ENCODE data around the gene CLCA2.

CLCA2 gene

GRCh38 chr1:86471291-86471690 lies 47.3 kb downstream of the CLCA2 start:
- no peaks in the 10 kb centered on the region for H3K36me3 ChIP-seq (ENCODE audit: control insufficient read depth, insufficient read depth, low read length)
- H3K9me3 ChIP-seq (ENCODE audit: control insufficient read depth, low read length) = no peaks in the 10 kb centered on the region
- no peak overlapping the region for H3K4me3 ChIP-seq (ENCODE audit: insufficient read depth, low read depth, low read length)
- H3K27ac ChIP-seq (ENCODE audit: insufficient read depth, low read depth, low read length, poor library complexity, severe bottlenecking) = no peak overlapping the region
- H3K27me3 ChIP-seq (ENCODE audit: control insufficient read depth, insufficient read depth, low read length, poor library complexity, severe bottlenecking) = no peaks in the 10 kb centered on the region
- no peaks in the 10 kb centered on the region for H3K4me1 ChIP-seq (ENCODE audit: control insufficient read depth, insufficient read depth, low read length)

- WGBS, 2 experiments = 82 to 86% methylated on average over 4 of the region's 4 CpGs
- H3K9me3 ChIP-seq (ENCODE audit: control insufficient read depth, low read length) = no peaks in the 10 kb centered on the region
- H3K4me1 ChIP-seq (ENCODE audit: control insufficient read depth, insufficient read depth, low read length) = no peaks in the 10 kb centered on the region
- H3K27ac ChIP-seq (ENCODE audit: insufficient read depth, low read depth, low read length, poor library complexity, severe bottlenecking) = no peak overlapping the region
- H3K27me3 ChIP-seq (ENCODE audit: control insufficient read depth, insufficient read depth, low read length, poor library complexity, severe bottlenecking) = no peaks in the 10 kb centered on the region
- no peak overlapping the region for H3K4me3 ChIP-seq (ENCODE audit: insufficient read depth, low read depth, low read length)
- no peaks in the 10 kb centered on the region for H3K36me3 ChIP-seq (ENCODE audit: control insufficient read depth, insufficient read depth, low read length)
These were observed 48.2 kb downstream of the CLCA2 start for GRCh38 chr1:86472152-86472551.

- no peaks in the 10 kb centered on the region for H3K36me3 ChIP-seq (ENCODE audit: control insufficient read depth, insufficient read depth, low read length)
- H3K27ac ChIP-seq (ENCODE audit: insufficient read depth, low read depth, low read length, poor library complexity, severe bottlenecking) = no peak overlapping the region
- 45 to 63% methylated on average over 2 to 3 of the region's 3 CpGs for WGBS, 2 experiments
- H3K4me3 ChIP-seq (ENCODE audit: insufficient read depth, low read depth, low read length) = no peak overlapping the region
- no peaks in the 10 kb centered on the region for H3K9me3 ChIP-seq (ENCODE audit: control insufficient read depth, low read length)
- H3K27me3 ChIP-seq (ENCODE audit: control insufficient read depth, insufficient read depth, low read length, poor library complexity, severe bottlenecking) = no peaks in the 10 kb centered on the region
- no peaks in the 10 kb centered on the region for H3K4me1 ChIP-seq (ENCODE audit: control insufficient read depth, insufficient read depth, low read length)
These were observed 48.8 kb downstream of the CLCA2 start for GRCh38 chr1:86472767-86473166.

GRCh38 chr1:86477256-86477655 lies 53.3 kb downstream of the CLCA2 start:
- WGBS, 2 experiments = 91 to 98% methylated on average over 4 of the region's 4 CpGs
- H3K36me3 ChIP-seq (ENCODE audit: control insufficient read depth, insufficient read depth, low read length) = no peaks in the 10 kb centered on the region
- H3K4me3 ChIP-seq (ENCODE audit: insufficient read depth, low read depth, low read length) = no peak overlapping the region
- no peaks in the 10 kb centered on the region for H3K4me1 ChIP-seq (ENCODE audit: control insufficient read depth, insufficient read depth, low read length)
- no peak overlapping the region for H3K27ac ChIP-seq (ENCODE audit: insufficient read depth, low read depth, low read length, poor library complexity, severe bottlenecking)
- no peaks in the 10 kb centered on the region for H3K27me3 ChIP-seq (ENCODE audit: control insufficient read depth, insufficient read depth, low read length, poor library complexity, severe bottlenecking)
- no peaks in the 10 kb centered on the region for H3K9me3 ChIP-seq (ENCODE audit: control insufficient read depth, low read length)

GRCh38 chr1:86477682-86478081 lies 53.7 kb downstream of the CLCA2 start:
- 92 to 95% methylated on average over 4 of the region's 4 CpGs for WGBS, 2 experiments
- Histone ChIP-seq H3K4me3 (ENCODE audit: insufficient read depth, low read depth, low read length) (no peak overlapping the region), H3K9me3 (ENCODE audit: control insufficient read depth, low read length) (no peaks in the 10 kb centered on the region), H3K36me3 (ENCODE audit: control insufficient read depth, insufficient read depth, low read length) (no peaks in the 10 kb centered on the region), H3K27ac (ENCODE audit: insufficient read depth, low read depth, low read length, poor library complexity, severe bottlenecking) (no peak overlapping the region), H3K4me1 (ENCODE audit: control insufficient read depth, insufficient read depth, low read length) (no peaks in the 10 kb centered on the region), H3K27me3 (ENCODE audit: control insufficient read depth, insufficient read depth, low read length, poor library complexity, severe bottlenecking) (no peaks in the 10 kb centered on the region)

DNA sequence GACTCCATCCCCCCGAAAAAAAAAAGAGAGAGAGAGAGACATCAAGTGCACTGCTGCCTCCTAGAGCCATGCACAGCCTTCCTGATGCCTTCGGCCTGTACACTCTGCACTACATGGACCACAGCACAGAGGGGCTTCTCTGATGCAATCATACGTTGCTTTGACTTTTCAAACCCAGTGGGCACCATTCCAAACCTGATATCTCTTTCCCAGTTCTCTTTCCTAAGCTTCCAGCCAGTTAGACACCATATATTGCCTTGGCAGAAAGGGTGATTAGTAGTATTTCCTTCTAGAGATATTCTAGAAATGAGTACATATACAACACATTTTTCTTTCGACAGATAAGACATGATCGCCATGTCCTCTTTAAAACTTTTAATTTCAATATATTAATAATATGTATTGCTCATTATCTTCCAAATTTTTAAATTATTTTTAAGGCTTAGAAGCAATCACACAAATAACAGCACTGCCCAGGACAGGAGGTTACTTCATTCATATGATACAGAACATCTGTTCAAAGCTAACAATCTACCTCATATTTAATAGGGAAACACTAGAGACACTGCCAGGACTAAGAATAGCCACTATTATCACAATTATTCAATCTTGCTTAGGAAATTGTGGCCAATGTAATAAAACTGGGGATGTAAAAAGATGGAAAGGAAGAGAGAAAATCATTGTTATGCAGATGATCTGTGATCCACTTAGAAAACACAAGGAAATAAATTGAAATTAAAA lies 54.6 kb downstream of the CLCA2 start:
- H3K27ac ChIP-seq (ENCODE audit: insufficient read depth, low read depth, low read length, poor library complexity, severe bottlenecking) = no peak overlapping the region
- no peaks in the 10 kb centered on the region for H3K27me3 ChIP-seq (ENCODE audit: control insufficient read depth, insufficient read depth, low read length, poor library complexity, severe bottlenecking)
- no peaks in the 10 kb centered on the region for H3K36me3 ChIP-seq (ENCODE audit: control insufficient read depth, insufficient read depth, low read length)
- no peaks in the 10 kb centered on the region for H3K9me3 ChIP-seq (ENCODE audit: control insufficient read depth, low read length)
- WGBS, 2 experiments = 84 to 94% methylated on average over 3 of the region's 5 CpGs
- H3K4me1 ChIP-seq (ENCODE audit: control insufficient read depth, insufficient read depth, low read length) = no peaks in the 10 kb centered on the region
- no peak overlapping the region for H3K4me3 ChIP-seq (ENCODE audit: insufficient read depth, low read depth, low read length)

DNA sequence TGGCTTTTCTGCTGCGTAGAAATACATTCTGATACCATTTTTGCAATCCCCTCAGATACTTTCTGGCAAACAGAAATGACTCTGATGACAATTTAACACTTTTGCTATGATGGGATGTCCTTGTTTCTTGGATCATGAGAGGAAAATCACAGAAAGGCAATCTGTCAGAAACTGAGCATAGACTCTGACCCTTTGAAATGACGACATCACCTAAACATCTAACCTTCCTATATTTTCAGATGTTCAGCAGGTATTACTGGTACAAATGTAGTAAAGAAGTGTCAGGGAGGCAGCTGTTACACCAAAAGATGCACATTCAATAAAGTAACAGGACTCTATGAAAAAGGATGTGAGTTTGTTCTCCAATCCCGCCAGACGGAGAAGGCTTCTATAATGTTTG lies 58.0 kb downstream of the CLCA2 start:
- Histone ChIP-seq H3K4me3 (ENCODE audit: insufficient read depth, low read depth, low read length) (no peak overlapping the region), H3K27me3 (ENCODE audit: control insufficient read depth, insufficient read depth, low read length, poor library complexity, severe bottlenecking) (no peaks in the 10 kb centered on the region), H3K36me3 (ENCODE audit: control insufficient read depth, insufficient read depth, low read length) (no peaks in the 10 kb centered on the region), H3K27ac (ENCODE audit: insufficient read depth, low read depth, low read length, poor library complexity, severe bottlenecking) (no peak overlapping the region), H3K9me3 (ENCODE audit: control insufficient read depth, low read length) (no peaks in the 10 kb centered on the region), H3K4me1 (ENCODE audit: control insufficient read depth, insufficient read depth, low read length) (no peaks in the 10 kb centered on the region)
- 90 to 96% methylated on average over 3 to 4 of the region's 4 CpGs for WGBS, 2 experiments

DNA sequence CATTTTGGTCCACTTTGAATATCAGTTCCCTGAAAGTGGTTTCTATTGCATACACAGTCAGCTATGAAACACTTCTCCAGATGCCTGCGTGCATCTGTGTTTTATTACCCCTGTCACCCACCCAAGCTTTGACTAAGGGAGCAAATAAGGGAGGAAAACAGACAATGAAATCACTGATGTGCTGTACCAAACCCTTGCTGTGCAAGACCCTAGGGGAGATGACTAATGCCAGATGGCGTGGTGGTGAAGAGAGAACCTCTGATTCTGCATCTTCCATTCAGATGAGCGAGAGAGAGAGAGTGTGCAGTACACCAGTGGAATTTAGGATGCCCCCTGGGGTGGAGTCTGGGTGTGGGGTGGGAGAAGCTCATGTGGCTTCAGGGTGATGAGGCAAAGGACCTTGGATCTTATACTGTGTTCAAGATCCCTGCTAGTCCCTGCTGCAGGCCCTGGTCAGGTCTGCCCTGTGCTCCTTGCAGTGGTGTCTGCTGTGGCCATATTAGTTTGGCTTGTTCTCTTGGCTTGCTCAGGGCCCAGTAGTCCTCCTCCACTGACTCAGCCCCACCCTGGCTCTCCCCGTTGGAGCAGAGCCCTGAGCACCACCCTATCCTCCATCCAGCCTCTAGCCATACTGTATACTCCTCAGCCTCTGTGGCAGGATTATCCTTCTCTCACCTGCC lies 63.3 kb downstream of the CLCA2 start:
- H3K27ac ChIP-seq (ENCODE audit: insufficient read depth, low read depth, low read length, poor library complexity, severe bottlenecking) = no peak overlapping the region
- H3K36me3 ChIP-seq (ENCODE audit: control insufficient read depth, insufficient read depth, low read length) = no peaks in the 10 kb centered on the region
- 90 to 94% methylated on average over 4 of the region's 4 CpGs for WGBS, 2 experiments
- H3K27me3 ChIP-seq (ENCODE audit: control insufficient read depth, insufficient read depth, low read length, poor library complexity, severe bottlenecking) = no peaks in the 10 kb centered on the region
- H3K4me1 ChIP-seq (ENCODE audit: control insufficient read depth, insufficient read depth, low read length) = no peaks in the 10 kb centered on the region
- H3K9me3 ChIP-seq (ENCODE audit: control insufficient read depth, low read length) = no peaks in the 10 kb centered on the region
- H3K4me3 ChIP-seq (ENCODE audit: insufficient read depth, low read depth, low read length) = no peak overlapping the region

DNA sequence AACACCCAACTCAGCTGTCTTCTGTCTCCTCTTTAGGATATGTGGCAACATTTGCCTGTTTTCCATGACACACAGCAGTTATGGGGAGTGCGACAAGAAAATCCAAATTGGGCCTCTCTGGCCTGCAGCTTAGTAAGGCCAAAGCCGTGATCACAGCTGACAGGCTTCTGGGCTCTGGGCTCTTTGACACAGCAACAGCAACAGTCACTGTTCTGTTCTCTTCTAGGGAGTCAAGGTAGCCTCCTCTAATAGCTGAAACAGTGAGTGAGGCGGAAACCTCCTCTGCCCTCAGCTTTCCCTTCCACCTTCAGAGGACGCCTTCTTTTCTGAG lies 63.8 kb downstream of the CLCA2 start:
- no peaks in the 10 kb centered on the region for H3K4me1 ChIP-seq (ENCODE audit: control insufficient read depth, insufficient read depth, low read length)
- WGBS, 2 experiments = 91 to 94% methylated on average over 4 of the region's 4 CpGs

DNA sequence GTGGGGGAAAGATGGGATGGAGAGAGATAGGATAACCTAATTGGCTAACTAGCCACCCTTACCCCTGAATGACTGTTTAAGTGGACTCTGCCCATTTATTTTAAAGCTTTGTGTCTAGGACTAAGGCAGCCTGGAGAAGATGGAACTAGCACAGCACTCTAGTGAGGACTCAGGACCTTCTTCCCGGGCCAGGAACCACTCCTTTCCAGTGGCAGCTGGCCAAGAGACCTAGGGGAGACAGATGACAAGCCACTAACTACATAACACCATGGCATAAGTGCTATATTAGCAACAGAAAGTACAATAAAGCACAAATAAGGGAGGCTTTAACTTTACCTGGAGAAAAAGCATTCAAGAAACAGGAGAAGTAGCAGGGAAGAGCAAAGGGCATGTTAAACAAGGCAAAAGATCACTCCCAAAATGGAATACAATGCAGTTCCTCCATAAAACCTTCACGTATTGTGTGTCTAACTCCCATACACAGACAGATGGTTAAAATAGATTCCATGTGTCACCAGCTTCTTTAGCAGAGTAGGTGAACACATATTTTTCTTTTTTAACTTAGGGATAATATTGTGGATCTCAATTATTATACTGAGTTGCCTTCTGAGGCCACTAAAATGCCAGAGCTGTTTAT lies 65.4 kb downstream of the CLCA2 start:
- WGBS, 2 experiments = 90 to 94% methylated on average over 2 of the region's 2 CpGs
- Histone ChIP-seq H3K4me3 (ENCODE audit: insufficient read depth, low read depth, low read length) (no peak overlapping the region), H3K27ac (ENCODE audit: insufficient read depth, low read depth, low read length, poor library complexity, severe bottlenecking) (no peak overlapping the region), H3K36me3 (ENCODE audit: control insufficient read depth, insufficient read depth, low read length) (no peaks in the 10 kb centered on the region), H3K27me3 (ENCODE audit: control insufficient read depth, insufficient read depth, low read length, poor library complexity, severe bottlenecking) (no peaks in the 10 kb centered on the region), H3K4me1 (ENCODE audit: control insufficient read depth, insufficient read depth, low read length) (no peaks in the 10 kb centered on the region), H3K9me3 (ENCODE audit: control insufficient read depth, low read length) (no peaks in the 10 kb centered on the region)

More for the DNA sequence above, 63.8 kb downstream of the CLCA2 start:
- H3K9me3 ChIP-seq (ENCODE audit: control insufficient read depth, low read length) = no peaks in the 10 kb centered on the region
- no peak overlapping the region for H3K4me3 ChIP-seq (ENCODE audit: insufficient read depth, low read depth, low read length)
- no peak overlapping the region for H3K27ac ChIP-seq (ENCODE audit: insufficient read depth, low read depth, low read length, poor library complexity, severe bottlenecking)
- H3K27me3 ChIP-seq (ENCODE audit: control insufficient read depth, insufficient read depth, low read length, poor library complexity, severe bottlenecking) = no peaks in the 10 kb centered on the region
- no peaks in the 10 kb centered on the region for H3K36me3 ChIP-seq (ENCODE audit: control insufficient read depth, insufficient read depth, low read length)

Measured in ectodermal cell (in vitro differentiated cells).